ENCODE results near the gene AP2A1.
"Not testable (repeated sequence)": the region's sequence is repeated elsewhere in the genome, so short reads cannot be mapped to it uniquely, and the experiment has no call there.

The AP2A1 gene

DNA sequence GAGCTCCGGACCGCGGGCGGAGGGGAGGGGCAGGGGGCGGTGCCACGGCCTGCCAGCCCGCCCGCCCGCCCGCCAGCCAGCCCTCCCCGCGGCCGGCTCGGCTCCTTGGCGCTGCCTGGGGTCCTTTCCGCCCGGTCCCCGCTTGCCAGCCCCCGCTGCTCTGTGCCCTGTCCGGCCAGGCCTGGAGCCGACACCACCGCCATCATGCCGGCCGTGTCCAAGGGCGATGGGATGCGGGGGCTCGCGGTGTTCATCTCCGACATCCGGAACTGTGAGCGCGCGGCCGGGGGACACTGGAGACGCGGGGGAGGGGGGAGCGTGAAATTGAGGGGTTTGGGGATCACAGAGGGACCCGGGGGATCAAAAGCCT is at the start of gene AP2A1:
AP2A1 (plus strand) TSS at position 72 of the 370 bp plus-strand sequence; CDS start at position 205, 133 bp downstream.
- DNase-seq (ENCODE audit: low read depth): peak; percentile 17

DNA sequence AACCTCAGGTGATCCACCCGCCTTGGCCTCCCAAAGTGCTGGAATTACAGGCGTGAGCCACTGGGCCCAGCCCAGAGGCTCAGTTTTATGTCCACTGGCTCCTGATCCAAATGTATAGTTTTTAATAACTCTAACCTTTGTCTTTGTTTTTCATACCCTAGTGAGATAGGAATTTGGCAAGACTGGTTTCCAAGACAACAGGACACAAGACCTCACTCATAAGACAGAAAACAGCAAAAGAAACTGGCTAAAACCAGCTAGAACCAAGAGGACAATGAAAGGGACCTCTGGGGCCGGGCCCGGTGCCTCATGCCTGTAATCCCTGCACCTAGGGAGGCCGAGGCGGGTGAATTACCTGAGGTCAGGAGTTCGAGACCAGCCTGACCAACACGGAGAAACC is 48.3 kb upstream of the AP2A1 start:
- peak; percentile 45 for DNase-seq (ENCODE audit: low read depth)

DNA sequence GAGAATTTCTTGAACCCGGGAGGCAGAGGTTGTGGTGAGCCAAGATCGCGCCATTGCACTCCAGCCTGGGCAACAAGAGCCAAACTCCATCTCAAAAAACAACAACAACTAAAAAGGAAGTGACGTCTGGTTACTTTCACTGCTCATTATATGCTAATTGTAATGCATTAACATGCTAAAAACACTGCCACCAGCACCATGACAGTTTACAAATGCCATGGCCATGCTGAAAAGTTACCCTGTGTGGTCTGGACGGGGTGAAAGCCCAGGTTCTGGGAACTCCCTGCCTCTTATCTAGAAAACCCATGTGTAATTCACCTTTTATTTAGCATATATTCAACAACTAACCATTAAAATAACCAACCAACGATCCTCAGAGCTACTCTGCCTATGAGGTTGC is 47.8 kb upstream of the AP2A1 start:
- no peak for DNase-seq (ENCODE audit: low read depth)

DNA sequence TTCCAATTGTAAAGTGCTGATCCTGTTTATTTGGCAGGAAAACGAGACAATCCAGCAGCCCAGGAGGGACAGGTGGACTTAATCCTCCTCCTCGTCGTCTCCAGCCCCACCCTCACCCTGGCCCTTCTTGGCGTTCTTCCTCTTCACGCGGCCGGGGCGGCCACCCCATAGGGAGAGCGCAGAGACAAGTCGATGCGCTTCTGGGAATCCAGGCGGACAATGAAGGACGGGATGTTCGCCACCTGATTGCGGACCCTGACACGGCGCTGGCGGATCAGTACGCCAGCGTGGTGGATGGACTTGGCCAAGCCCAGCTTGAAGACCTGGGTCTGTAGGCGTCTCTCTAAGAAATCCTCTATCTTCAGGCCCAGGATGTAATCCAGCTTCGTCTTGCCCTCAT is 47.4 kb upstream of the AP2A1 start:
- DNase-seq (ENCODE audit: low read depth): not testable (repeated sequence)

DNA sequence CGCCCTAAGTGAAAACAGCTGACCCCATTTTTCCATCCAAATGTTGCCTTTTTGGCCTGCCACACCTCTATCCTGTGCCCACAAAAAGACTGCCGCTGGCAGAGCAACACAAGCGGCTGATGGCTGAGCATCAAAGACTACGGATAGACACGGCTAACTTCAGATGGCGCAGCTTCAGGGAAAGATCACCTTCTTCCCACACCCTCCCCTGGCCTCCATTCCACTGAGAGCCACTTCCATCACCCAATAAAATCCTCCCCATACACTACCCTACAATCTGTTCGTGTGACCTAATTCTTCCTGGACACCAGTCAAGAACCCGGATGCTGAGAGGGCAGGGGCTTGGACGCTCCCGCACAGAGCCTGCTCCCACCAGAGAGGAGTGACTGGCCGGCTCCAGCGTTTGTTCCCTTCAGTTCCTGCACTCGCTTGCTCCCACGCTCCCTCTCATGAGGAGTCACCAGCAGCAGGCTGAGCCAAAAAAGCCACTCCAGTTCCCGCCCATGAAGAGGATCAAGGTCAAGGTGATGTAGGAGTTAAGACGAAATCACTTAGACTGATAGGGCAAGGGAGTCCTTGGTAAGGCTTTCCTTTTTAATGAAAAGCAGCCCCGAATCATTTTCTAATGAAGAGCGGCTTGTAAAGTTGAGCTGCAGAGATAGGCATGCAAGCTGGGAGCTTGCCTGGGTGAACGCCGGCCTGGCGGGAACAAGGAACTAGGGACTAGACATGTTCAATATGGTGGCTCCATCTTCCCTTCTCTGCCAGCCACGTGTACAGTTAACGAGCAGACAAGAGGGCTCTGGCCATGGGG is 39.4 kb upstream of the AP2A1 start:
- peak; percentile 42 for DNase-seq (ENCODE audit: low read depth)

DNA sequence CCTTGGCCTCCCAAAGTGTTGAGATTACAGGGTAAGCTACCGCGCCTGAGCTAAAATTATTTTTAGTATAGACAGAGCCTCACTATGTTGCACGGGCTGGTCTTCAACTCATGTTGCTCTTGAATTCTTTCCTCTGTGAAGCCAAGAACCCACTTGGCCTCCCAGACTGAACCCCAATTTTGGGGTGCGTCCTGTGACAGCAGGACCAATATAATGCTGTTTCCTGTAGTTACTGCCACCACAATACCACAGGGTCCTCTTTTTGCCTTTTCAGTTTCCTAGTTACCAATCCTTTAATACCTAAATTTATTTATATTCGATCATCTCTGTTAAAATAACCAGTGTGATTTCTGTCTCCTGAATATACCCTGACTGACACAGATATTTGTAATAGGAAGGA is 36.6 kb upstream of the AP2A1 start:
- DNase-seq (ENCODE audit: low read depth): no peak

DNA sequence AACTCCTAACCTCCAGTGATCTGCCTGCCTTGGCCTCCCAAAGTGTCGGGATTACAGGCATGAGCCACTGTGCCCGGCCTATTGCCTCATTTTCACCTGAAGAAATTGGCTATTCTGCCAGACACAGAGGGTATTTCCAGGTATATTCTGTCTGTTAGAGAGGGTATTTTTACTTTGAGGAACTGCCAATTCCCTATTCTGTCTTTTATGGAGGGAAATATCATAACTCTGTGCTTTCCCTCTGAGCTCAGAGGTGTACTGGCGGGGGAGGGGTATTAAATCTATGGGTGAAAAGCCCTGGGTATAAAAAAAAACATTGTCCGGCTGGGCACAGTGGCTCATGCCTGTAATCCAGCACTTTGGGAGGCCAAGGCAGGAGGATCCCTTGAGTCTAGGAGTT is 28.5 kb upstream of the AP2A1 start:
- DNase-seq (ENCODE audit: low read depth): no peak

DNA sequence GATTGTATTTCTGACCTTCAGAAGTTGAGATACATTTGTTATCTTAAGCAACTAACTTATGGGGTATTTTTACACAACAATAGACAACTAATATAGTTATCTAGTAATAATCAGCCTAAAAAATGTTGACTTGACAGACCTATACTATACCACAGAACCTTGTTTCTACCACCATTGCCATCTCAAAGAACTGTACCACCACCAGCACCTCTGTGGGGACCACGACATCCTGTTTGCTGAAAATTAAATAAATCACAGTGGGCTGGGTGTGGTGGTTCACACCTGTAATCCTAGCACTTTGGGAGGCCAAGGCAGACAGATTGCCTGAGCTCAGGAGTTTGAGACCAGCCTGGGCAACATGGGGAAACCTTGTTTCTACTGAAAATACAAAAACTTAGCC is 27.7 kb upstream of the AP2A1 start:
- DNase-seq (ENCODE audit: low read depth): no peak

DNA sequence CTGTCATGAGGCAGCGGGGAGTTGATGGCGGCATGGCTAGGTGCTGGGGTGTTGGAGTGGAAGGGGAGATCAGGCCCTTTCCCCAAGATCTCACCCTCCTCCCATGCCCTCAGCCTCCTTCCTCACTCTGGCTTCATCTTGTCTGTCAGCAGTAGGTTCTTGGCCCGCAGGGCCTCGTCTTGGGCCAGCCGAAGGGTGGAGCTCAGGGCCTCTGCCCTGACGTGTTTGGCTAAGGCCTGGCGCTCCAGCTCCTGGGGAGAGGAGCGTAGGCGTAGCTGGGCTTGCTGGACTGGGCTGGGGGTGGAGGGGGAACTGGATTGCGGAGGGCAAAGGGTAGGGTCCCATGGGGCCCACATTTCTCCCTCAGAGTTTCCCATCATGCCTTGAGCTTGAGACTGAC is 26.9 kb upstream of the AP2A1 start:
- DNase-seq (ENCODE audit: low read depth): no peak

DNA sequence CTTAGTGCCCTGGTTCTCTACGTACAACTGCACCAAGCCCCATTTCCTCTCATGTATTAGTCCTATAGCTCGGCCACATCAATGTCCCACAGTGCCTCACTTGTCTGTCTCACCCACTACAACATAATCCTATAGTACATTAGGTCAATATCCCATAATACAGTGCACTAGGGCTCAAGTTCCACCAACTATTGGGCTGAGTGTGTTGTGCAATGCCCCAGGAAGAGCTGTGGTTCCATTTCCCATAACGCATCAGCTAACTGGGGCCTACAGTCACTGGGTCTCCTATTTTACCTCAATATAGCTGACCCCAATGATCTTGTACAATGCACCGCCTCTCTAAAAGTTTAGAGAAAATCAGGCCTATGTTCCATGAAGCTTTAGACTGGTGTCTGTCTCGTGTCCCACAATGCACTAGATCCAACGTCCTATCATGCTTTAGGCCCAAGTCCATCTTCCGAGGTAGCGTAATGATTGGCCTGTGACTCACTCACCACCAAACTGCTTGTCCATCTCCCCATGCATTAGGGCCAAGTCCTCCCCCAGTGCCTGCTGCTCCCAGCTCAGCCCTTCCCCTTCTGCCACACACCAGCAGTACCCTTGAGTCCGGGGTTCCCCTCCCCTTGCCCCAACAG is 25.5 kb upstream of the AP2A1 start:
- peak; percentile 36 for DNase-seq (ENCODE audit: low read depth)

DNA sequence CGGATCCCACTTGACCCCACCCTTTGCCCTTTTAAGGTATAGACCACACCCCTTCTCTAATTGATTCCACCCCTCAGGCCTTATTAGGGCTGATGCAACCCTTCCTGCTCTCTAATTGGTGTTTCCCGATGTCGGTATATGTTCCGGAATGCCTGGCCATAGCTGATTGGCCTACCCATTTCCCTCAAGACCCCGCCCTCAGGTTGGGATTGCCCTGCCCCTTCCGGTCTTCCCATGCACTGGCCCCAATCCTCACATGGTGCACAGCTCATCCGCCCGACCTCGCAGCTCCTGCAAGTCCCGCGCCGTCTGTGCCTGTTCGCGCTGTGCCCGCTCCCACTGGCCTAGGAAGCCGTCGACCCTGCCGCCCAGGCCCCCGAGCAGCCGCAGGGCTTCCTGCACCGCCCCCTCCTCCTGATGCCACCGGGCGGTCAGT is 21.8 kb upstream of the AP2A1 start:
- DNase-seq (ENCODE audit: low read depth): no peak

DNA sequence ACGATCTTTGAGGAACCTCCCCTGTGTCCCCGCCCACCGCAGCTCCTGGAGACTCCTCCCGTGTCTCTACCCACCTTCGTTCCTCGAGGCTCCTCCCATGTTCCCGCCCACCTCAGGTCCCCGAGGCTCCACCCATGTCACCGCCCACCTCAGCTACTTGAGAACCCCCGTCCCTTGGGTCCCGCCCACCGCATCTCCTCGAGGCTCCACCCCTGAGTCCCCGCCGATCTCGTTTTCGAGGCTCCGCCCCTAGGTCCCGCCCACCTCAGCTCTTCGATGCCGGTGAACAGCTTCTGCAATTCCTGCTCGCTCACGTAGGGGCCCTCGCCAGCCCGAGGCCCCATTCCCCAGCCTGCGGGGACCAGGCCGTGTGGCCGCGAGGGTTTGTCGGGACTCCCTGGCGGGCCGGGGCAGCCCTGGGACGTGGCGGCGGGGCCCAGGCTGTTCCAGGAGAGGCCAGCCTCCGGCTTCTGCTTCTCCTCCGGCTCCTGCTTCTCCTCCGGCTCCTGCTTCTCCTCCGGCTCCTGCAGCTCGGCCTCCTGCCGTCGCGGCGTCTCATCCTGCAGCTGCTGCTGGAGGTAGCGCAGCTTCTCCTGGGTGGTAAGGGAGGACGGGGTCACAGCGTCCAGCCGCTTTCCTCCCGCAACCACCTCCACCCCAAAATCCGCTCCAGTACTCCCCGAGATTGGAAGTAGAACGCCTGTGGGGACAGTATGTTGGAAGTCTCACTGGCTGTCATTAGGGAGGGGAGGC is 20.4 kb upstream of the AP2A1 start:
- DNase-seq (ENCODE audit: low read depth): peak; percentile 49

DNA sequence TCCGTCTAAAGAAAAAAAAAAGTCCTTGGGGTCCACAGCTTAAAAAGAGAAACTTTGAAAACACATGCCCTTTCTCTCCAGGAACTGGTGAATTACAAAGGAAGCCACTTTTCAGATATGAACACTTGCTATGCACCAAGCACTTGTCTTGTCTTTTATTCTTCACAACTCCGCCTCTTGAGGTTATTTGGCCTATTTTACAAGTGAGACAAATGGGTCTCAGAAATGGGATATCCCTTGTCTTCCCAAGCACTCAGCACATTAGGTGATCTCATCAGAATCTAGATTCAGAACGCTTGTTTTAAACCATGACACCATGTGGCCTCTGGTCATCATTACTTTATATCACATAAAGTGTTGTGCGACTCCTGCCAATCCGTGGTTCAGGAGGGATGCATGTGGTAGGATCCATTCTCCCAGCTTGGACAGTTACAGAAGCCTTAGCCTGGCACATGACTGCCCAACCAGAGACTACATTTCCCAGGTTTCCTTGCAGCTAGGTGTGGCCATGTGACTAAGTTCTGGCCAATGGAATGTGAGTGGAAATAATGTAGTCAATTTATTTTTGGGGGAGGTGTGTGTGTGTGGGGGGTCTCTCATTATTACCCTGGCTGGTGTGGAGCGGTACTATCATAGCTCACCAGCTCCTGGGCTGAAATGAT is 17.6 kb upstream of the AP2A1 start:
- peak; percentile 50 for DNase-seq (ENCODE audit: low read depth)

DNA sequence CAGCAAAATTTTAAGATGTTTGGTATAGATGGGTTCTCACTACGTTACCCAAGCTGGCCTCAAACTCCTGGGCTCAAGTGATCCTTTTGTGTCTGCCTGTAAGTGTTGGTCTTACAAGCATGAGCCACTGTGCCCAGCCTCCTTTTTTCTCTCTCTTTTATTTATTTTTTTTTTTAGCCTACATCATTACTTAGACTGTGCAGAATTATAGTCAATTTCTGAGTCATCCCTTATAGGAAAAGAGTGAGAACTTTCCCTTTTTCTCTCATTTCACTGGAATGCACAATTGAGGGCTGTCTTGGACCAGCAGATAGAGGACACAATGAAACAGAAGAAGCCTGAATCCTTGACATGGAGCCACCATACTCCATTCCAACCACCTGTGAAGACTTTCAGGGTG is 17.0 kb upstream of the AP2A1 start:
- DNase-seq (ENCODE audit: low read depth): peak; percentile 8

DNA sequence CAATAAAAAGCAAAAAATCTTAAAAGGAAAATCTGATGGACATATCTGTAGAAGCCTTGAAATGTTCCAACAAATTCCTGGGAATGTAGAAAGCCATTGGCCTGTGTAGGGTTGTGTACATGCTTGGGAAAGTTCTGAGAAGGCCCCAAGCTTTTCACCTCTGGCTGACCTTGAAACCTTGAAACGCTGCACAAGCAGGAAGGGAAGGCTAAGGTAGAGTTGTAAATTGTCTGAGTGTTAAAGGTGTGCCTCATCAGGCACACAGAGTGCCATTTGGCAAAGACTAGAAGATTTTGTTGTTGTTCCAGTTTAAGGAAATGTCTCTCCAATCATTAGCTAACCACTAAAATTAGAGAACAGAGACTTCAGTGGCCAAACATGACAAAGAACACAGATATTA is 14.1 kb upstream of the AP2A1 start:
- no peak for DNase-seq (ENCODE audit: low read depth)

DNA sequence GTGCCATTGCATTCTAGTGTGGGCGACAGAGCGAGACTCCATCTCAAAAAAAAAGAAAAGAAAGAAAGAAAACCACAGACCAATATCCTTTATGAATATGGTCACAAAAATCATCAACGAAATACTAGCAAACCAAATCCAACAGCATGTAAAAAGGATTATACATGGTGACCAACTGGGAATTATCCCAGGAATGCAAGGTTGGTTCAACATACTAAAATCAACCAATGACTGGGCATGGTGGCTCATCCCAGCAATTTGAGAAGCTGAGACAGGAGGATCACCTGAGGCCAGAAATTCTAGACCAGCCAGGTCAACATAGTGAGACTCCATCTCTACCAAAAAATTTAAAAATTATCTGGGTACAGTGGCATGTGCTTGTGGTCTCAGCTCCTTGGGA is 10.8 kb upstream of the AP2A1 start:
- DNase-seq (ENCODE audit: low read depth): no peak

DNA sequence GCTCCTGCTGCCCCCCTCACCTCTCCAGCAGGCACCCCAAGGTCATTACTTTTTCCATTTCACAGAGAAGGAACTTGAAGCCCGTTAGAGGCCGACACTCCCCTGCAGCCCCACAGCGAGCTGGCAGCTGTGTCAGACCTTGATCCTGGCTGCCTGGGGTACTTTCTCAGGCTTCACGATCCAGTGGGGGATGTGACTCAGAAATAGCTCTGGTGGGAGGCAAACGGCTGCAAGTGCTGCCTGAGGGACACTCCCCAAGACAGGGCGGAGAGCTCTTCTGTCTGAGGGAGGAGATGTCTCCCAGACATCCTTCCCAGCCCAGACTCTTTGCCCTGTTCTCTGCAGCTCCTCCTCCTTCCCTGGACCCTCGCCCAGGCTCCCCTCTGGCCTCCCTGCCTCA is 8.5 kb upstream of the AP2A1 start:
- peak; percentile 72 for DNase-seq (ENCODE audit: low read depth)

DNA sequence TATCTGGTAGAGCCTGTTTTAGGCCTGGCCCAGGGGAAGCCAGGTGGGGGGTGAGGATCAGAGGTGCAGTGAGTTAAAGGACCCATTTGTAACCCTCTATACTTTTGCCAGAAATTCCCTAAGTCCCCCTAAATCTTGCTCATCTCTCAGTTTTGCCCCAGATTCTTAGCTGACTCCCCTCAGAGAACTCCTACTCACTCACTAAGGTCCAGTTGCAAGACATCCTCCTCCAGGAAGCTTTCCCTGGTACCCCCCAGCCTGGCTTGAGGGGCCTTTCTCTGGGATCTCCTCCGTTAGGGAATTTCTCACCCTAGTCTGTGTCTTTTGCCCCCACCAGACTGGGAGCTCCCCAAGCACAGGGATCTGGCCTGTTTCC is 5.6 kb upstream of the AP2A1 start:
- no peak for DNase-seq (ENCODE audit: low read depth)

DNA sequence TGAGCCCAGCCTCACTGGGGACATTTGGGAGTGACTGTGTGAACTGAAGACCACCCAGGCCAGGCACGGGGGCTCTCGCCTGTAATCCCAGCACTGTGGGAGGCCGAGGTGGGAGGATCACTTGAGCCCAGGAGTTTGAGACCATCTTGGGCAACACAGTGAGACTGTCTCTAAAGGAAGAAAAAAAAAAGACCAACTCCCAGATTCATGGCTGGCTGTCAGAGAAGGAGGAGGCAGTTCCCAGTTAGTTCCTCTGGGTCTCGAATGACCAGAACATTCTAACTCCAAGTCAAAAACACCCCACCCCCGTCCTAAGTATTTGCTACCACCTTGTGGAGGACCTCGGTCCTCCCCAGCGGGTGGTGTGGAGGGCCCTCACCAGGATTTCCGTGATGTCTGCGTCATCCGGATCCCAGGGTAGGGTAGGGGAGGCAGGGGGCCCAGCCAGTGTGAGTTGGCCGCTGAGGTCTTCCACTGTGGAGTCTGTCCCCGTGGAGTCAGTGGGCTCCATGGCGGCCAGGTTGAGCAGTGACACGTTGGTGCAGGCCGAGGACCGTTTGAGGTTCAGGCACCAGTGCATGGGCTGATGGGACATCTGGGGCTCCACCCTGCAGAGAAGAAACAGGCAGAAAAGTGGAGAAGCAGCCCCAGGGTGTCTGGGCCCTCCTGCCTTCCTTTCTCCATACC is 5.0 kb upstream of the AP2A1 start:
- peak; percentile 21 for DNase-seq (ENCODE audit: low read depth)

DNA sequence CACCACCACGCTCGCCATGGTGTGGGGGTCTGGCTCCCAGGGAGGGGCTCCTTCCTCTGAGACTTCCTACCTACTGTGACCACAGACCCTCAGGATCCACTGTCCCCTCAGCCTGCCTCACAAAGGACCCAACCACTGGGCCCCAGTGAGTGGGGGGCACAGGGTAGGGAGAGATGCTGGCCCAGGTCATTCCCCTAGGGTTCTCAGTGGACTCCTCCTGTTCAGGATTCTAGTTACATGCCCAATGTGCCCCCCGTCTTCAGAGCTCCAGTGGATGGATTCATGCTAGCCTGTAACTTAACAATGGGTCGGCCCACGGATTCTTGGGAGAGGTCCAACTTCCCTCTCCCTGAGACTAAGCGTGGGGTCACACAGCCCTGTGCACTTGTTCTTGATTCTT is 3.6 kb upstream of the AP2A1 start, which contains the start of gene TSKS:
TSKS (minus strand) TSS at position 77 of the 400 bp plus-strand sequence; CDS start at position 18, 59 bp downstream.
- no peak for DNase-seq (ENCODE audit: low read depth)

DNA sequence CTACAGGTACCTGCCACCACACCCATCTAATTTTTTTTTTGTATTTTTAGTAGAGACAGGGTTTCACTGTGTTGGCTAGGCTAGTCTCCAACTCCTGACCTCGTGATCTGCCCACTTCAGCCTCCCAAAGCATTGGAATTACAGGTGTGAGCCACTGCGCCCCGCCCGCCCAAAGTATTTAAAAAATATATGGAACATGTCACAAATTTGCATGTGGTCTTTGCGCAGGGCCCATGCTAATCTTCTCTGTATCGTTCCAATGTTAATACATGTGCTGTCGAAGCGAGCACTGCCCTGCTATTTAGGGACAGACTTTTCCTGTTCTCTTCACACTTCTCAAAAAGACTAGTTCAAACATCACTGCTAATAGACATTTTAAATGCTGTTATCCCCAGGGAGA is 2.5 kb upstream of the AP2A1 start:
- DNase-seq (ENCODE audit: low read depth): no peak

All from iris pigment epithelial cell (primary cell).